HepG2 (cell line): ENCODE measurements around the gene SERPINB1. TPM values are rescaled to one million over a fixed set of nuclear protein-coding genes. Genes with fewer than 3 reads are reported as not detected.
A peak's percentile ranks its signal among the peaks of the same experiment; 100 is the strongest.

Source experiments
- ATAC-seq: fragments of 200-7000 bp; cut with Tn5 transposase; 3 replicates; pipeline ENCODE4 v1.9.1; 2020; ENCODE audit warnings: mild to moderate bottlenecking, moderate library complexity
- BruUV-seq: library from RNA; stranded (reverse); fragments of 400-500 nt; replicated peaks from 2 replicates; lab custom pipeline; 2021; lab: Mats Ljungman, UMichigan
- CTCF ChIA-PET: fragments of 300-600 bp; formaldehyde crosslinking; extraction: SDS; loops from one replicate; lab custom pipeline; 2021; ENCODE audit warnings: low total read pairs, inconsistent platforms, low intra/inter-chr PET ratio; lab: Yijun Ruan, JAX
- POLR2A ChIA-PET: fragments of 350-600 bp; sonication (Branson Sonifier 250); formaldehyde crosslinking; loops from one replicate; lab custom pipeline; 2020; ENCODE audit warnings: antibody characterized with exemption, inconsistent platforms; lab: Yijun Ruan, JAX
- DNase-seq: peaks from one replicate; pipeline ENCODE4 v3.0.0-alpha.2; 2015; ENCODE audit warnings: low spot score
- FAIRE-seq: peaks from 3 replicates; lab custom pipeline; 2011; peaks lifted over from hg19 to GRCh38; lab: Jason Lieb, UNC
- H2AFZ ChIP-seq: one replicate; pipeline ENCODE4 v1.6.1; 2011; ENCODE audit warnings: low read length, inconsistent platforms
- H3K27ac ChIP-seq: fragments of 300-600 bp; 3 replicates; pipeline ENCODE4 v1.8.0; 2011; ENCODE audit warnings: mixed run types, mild to moderate bottlenecking, mixed read lengths, low read length, inconsistent platforms; ENCODE audit not compliant: insufficient read depth; ENCODE audit errors: extremely low read length
- H3K27me3 ChIP-seq, 2 experiments: fragments of 200-600 bp in 1 of 2; 2 replicates in 1 of 2; 3 replicates in 1 of 2; pipeline versions ENCODE4 v1.6.0 to v1.8.0; 2011; ENCODE audit warnings: low read length in 2 of 2, mild to moderate bottlenecking in 2 of 2, moderate library complexity in 2 of 2, inconsistent platforms in 1 of 2; ENCODE audit not compliant: insufficient read depth in 2 of 2, control insufficient read depth in 1 of 2
- H3K36me3 ChIP-seq, 2 experiments: fragments of 200-600 bp in 1 of 2; replicated peaks in 1 of 2; 2 replicates in 1 of 2; 3 replicates in 1 of 2; pipeline versions ENCODE4 v1.5.1 to v1.8.0; 2011; ENCODE audit warnings: low read length in 2 of 2, inconsistent platforms in 1 of 2; ENCODE audit not compliant: insufficient read depth in 2 of 2, control insufficient read depth in 1 of 2
- H3K4me1 ChIP-seq: 2 replicates; pipeline ENCODE4 v1.5.1; 2012; ENCODE audit warnings: low read length, inconsistent platforms; ENCODE audit not compliant: insufficient read depth
- H3K4me2 ChIP-seq: 2 replicates; pipeline ENCODE4 v1.6.0; 2011; ENCODE audit warnings: low read depth, low read length, inconsistent platforms
- H3K4me3 ChIP-seq, 3 experiments: fragments of 200-600 bp in 1 of 3; sonication (generic), shearing (Covaris generic) in 1 of 3; replicated peaks in 1 of 3; 2 replicates each; pipeline ENCODE4 v1.5.1; 2011 to 2016; ENCODE audit warnings: low read length in 3 of 3, inconsistent platforms in 2 of 3, low read depth in 2 of 3, mild to moderate bottlenecking in 2 of 3, control low read depth in 1 of 3, mixed read lengths in 1 of 3; ENCODE audit not compliant: insufficient read depth in 1 of 3
- H3K79me2 ChIP-seq: one replicate; pipeline ENCODE4 v1.6.1; 2011; ENCODE audit warnings: low read length, inconsistent platforms; ENCODE audit not compliant: insufficient read depth
- H3K9ac ChIP-seq: 2 replicates; pipeline ENCODE4 v1.6.0; 2011; ENCODE audit warnings: mild to moderate bottlenecking, low read depth, low read length, inconsistent platforms; ENCODE audit not compliant: insufficient read depth
- H3K9me3 ChIP-seq: 2 replicates; pipeline ENCODE4 v1.5.1; 2012; ENCODE audit warnings: mild to moderate bottlenecking, low read length
- H4K20me1 ChIP-seq: 2 replicates; pipeline ENCODE4 v1.6.0; 2011; ENCODE audit warnings: inconsistent platforms, mild to moderate bottlenecking, low read length, moderate library complexity; ENCODE audit not compliant: insufficient read depth
- CEBPG ChIP-seq: IDR thresholded peaks from 2 replicates; pipeline ENCODE4 v1.6.1; 2016
- GFI1 ChIP-seq: sonication (generic); formaldehyde crosslinking; IDR thresholded peaks from 2 replicates; pipeline ENCODE4 v1.5.0; 2020; ENCODE audit warnings: missing genetic modification reagents, mild to moderate bottlenecking, borderline replicate concordance
- SALL1 ChIP-seq: sonication (generic); formaldehyde crosslinking; IDR thresholded peaks from 2 replicates; pipeline ENCODE4 v1.8.0; 2022; ENCODE audit warnings: mild to moderate bottlenecking, missing genetic modification reagents
- TOE1 ChIP-seq: sonication (generic); formaldehyde crosslinking; IDR thresholded peaks from 2 replicates; pipeline ENCODE4 v1.4.0; 2020; ENCODE audit warnings: mild to moderate bottlenecking, missing genetic modification reagents
- TSC22D2 ChIP-seq: sonication (generic); formaldehyde crosslinking; IDR thresholded peaks from 2 replicates; pipeline ENCODE4 v1.5.1; 2020; ENCODE audit warnings: missing genetic modification reagents, mild to moderate bottlenecking, borderline replicate concordance
- XRCC5 ChIP-seq: fragments of 200-400 bp; formaldehyde crosslinking; optimal IDR thresholded peaks from 2 replicates; pipeline ENCODE3; 2017; ENCODE audit warnings: mild to moderate bottlenecking, low read length
- ZNF468 ChIP-seq: sonication (generic); formaldehyde crosslinking; IDR thresholded peaks from 2 replicates; pipeline ENCODE4 v1.8.0; 2022; ENCODE audit warnings: mild to moderate bottlenecking, moderate library complexity, missing genetic modification reagents
- WGBS: methylation state at CpG from one replicate; pipeline ENCODE4 v1.1.6; 2017; ENCODE audit warnings: low lambda C conversion rate; 5-methylcytosine and 5-hydroxymethylcytosine counted together
- in situ Hi-C: cut with HindIII; loops from 2 replicates; pipeline ENCODE4 v1.10.0; 2017; ENCODE audit warnings: low pct_unique_long_range_greater_than_20kb; ENCODE audit not compliant: extremely low pct_ligation_motif_present
- intact Hi-C: fragments of 100-400 bp; cut with micrococcal nuclease; formaldehyde crosslinking; loops from one replicate; pipeline ENCODE4 v1.10.0; 2022; ENCODE audit not compliant: unreplicated experiment
- polyA plus RNA-seq, 8 experiments: library from polyadenylated mRNA; depleted of rRNA in 3 of 8; stranded (reverse) in 7 of 8; unstranded in 1 of 8; fragments of >200 nt; fragmentation: Illumina TruSeq in 4 of 8; extraction: Trizol in 4 of 8; gene quantifications; 2 replicates each; pipeline versions ENCODE4 v1.2.1 to v1.2.3, GENCODE V29; 2011 to 2016; ENCODE audit warnings: low read depth in 4 of 8, missing spikeins in 1 of 8, mixed read lengths in 1 of 8; ENCODE audit not compliant: insufficient read depth in 1 of 8
- total RNA-seq, 5 experiments: library from RNA; depleted of rRNA; stranded (reverse); fragments of >200 nt; fragmentation: Illumina TruSeq; extraction: Trizol; gene quantifications; 2 replicates each; pipeline ENCODE4 v1.2.3, GENCODE V29; 2016; ENCODE audit warnings: low read depth in 1 of 5
- TF ChIP-seq, protein P1 (sequence below): sonication (generic); formaldehyde crosslinking; IDR thresholded peaks from 2 replicates; pipeline ENCODE4 v1.5.1; 2020; ENCODE audit warnings: mild to moderate bottlenecking, missing genetic modification reagents, borderline replicate concordance
- TF ChIP-seq, protein P2 (sequence below): IDR thresholded peaks from 2 replicates; pipeline ENCODE4 v1.6.1; 2018; ENCODE audit warnings: missing genetic modification reagents, mild to moderate bottlenecking, missing compliant biosample characterization
- TF ChIP-seq, protein P3 (sequence below): IDR thresholded peaks from 2 replicates; pipeline ENCODE4 v1.6.1; 2012; ENCODE audit warnings: low read depth, low read length, improper control_type of control experiment
- TF ChIP-seq, protein P4 (sequence below): IDR thresholded peaks from 2 replicates; pipeline ENCODE4 v1.6.1; 2012; ENCODE audit warnings: inconsistent platforms
- TF ChIP-seq, protein P5 (sequence below): sonication (generic); formaldehyde crosslinking; IDR thresholded peaks from 2 replicates; pipeline ENCODE4 v1.4.0; 2020; ENCODE audit warnings: missing genetic modification reagents
- TF ChIP-seq, protein P6 (sequence below): sonication (generic); formaldehyde crosslinking; IDR thresholded peaks from 2 replicates; pipeline ENCODE4 v1.8.1; 2023; ENCODE audit warnings: mild to moderate bottlenecking, inconsistent platforms, moderate library complexity, missing genetic modification reagents, borderline replicate concordance
- TF ChIP-seq, protein P7 (sequence below): sonication (generic); formaldehyde crosslinking; IDR thresholded peaks from 2 replicates; pipeline ENCODE4 v1.4.0; 2020; ENCODE audit warnings: missing genetic modification reagents

SERPINB1 gene
- total and polyA plus RNA-seq, 2 of the 13 experiments (the other 11 are each of a cell fraction or from before 2014, with no cell fraction given), result 41.4 to 60.5 TPM

DNA sequence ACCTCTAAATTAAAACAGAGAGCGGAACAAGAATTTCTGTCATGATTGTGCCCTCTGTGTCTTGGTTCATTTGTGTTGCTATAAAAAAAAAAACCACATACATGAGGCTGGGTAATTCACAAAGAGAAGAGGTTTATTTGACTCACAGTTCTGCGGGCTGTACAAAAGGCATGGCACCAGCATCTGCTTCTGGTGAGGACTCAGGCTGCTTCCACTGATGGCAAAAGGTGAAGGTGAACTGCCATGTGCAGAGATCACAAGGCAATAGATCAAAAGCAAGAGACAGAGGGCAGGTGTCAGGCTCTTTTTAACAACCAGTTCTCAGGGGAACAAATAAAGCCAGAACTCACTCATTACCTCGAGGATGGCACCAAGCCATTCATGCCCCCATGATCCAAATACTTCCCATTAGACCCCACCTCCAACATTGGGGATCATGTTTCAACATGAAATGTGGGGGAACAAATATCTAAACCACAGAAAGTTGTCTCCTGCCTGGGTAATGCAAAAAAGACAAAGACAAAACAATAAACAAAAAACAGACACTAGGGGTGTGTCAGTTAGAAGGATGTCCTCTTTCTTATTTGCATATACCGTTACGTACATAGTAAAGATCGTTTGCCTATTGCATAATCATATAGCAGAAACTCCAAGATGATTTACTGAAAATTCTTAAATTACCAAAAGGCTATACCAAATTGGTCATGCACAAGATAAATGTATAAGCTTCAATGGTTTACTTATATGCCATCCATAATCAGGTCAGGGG, 44.5 kb upstream of the SERPINB1 start:
- peak; percentile 44; the same call in 1 of the 3 replicates for ATAC-seq
- no peaks in the 10 kb centered on the region for H3K79me2 ChIP-seq
- in situ Hi-C loops, result no loop called here
- H4K20me1 ChIP-seq, result no peaks in the 10 kb centered on the region
- peaks cover 8% of the 10 kb centered on the region for H3K4me1 ChIP-seq
- ChIA-PET POLR2A (no interaction called here), CTCF (no interaction called here)
- H3K27ac ChIP-seq, result no peak overlapping the region
- WGBS, result 40% methylated on average over 6 of the region's 6 CpGs
- H3K4me3 ChIP-seq, result no peak overlapping the region
- no peak for FAIRE-seq
- no peak for DNase-seq
- no peaks in the 10 kb centered on the region for H3K27me3 ChIP-seq
- H2AFZ ChIP-seq, result no peak overlapping the region
- no peak overlapping the region for H3K9ac ChIP-seq
- no peak overlapping the region for H3K4me2 ChIP-seq
- intact Hi-C loops, result no loop called here
- no TSS peak for BruUV-seq
- H3K36me3 ChIP-seq, result peaks cover 4 to 15% of the 10 kb centered on the region in 2 experiments; a peak in 4 of 5 replicates
- no peaks in the 10 kb centered on the region for H3K9me3 ChIP-seq
- TF ChIP-seq CEBPG, result peak; percentile 38; the same call in 1 of the 2 replicates
- TF ChIP-seq SALL1 (CRISPR knock-in tag), result no peak
- TF ChIP-seq, protein P1, sequence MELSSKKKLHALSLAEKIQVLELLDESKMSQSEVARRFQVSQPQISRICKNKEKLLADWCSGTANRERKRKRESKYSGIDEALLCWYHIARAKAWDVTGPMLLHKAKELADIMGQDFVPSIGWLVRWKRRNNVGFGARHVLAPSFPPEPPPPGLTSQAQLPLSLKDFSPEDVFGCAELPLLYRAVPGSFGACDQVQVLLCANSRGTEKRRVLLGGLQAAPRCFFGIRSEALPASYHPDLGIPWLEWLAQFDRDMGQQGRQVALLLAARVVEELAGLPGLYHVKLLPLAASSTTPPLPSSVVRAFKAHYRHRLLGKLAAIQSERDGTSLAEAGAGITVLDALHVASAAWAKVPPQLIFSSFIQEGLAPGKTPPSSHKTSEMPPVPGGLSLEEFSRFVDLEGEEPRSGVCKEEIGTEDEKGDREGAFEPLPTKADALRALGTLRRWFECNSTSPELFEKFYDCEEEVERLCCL (CRISPR knock-in tag), result no peak
- TF ChIP-seq ZNF468 (CRISPR knock-in tag), result no peak
- TF ChIP-seq, protein P2, sequence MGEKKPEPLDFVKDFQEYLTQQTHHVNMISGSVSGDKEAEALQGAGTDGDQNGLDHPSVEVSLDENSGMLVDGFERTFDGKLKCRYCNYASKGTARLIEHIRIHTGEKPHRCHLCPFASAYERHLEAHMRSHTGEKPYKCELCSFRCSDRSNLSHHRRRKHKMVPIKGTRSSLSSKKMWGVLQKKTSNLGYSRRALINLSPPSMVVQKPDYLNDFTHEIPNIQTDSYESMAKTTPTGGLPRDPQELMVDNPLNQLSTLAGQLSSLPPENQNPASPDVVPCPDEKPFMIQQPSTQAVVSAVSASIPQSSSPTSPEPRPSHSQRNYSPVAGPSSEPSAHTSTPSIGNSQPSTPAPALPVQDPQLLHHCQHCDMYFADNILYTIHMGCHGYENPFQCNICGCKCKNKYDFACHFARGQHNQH (CRISPR knock-in tag), result no peak
- TF ChIP-seq TSC22D2 (CRISPR knock-in tag), result no peak
- no peak for TF ChIP-seq XRCC5
- no peak for TF ChIP-seq GFI1 (CRISPR knock-in tag)
- no peak for TF ChIP-seq TOE1 (CRISPR knock-in tag)
- TF ChIP-seq, protein P3, sequence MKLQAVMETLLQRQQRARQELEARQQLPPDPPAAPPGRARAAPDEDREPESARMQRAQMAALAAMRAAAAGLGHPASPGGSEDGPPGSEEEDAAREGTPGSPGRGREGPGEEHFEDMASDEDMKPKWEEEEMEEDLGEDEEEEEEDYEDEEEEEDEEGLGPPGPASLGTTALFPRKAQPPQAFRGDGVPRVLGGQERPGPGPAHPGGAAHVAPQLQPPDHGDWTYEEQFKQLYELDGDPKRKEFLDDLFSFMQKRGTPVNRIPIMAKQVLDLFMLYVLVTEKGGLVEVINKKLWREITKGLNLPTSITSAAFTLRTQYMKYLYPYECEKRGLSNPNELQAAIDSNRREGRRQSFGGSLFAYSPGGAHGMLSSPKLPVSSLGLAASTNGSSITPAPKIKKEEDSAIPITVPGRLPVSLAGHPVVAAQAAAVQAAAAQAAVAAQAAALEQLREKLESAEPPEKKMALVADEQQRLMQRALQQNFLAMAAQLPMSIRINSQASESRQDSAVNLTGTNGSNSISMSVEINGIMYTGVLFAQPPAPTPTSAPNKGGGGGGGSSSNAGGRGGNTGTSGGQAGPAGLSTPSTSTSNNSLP, result no peak
- TF ChIP-seq, protein P4, sequence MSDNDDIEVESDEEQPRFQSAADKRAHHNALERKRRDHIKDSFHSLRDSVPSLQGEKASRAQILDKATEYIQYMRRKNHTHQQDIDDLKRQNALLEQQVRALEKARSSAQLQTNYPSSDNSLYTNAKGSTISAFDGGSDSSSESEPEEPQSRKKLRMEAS, result no peak
- TF ChIP-seq, protein P5, sequence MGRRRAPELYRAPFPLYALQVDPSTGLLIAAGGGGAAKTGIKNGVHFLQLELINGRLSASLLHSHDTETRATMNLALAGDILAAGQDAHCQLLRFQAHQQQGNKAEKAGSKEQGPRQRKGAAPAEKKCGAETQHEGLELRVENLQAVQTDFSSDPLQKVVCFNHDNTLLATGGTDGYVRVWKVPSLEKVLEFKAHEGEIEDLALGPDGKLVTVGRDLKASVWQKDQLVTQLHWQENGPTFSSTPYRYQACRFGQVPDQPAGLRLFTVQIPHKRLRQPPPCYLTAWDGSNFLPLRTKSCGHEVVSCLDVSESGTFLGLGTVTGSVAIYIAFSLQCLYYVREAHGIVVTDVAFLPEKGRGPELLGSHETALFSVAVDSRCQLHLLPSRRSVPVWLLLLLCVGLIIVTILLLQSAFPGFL (CRISPR knock-in tag), result no peak
- TF ChIP-seq, protein P6, sequence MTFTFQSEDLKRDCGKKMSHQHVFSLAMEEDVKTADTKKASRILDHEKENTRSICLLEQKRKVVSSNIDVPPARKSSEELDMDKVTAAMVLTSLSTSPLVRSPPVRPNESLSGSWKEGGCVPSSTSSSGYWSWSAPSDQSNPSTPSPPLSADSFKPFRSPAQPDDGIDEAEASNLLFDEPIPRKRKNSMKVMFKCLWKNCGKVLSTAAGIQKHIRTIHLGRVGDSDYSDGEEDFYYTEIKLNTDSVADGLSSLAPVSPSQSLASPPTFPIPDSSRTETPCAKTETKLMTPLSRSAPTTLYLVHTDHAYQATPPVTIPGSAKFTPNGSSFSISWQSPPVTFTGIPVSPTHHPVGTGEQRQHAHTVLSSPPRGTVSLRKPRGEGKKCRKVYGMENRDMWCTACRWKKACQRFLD (CRISPR knock-in tag), result no peak
- TF ChIP-seq, protein P7, sequence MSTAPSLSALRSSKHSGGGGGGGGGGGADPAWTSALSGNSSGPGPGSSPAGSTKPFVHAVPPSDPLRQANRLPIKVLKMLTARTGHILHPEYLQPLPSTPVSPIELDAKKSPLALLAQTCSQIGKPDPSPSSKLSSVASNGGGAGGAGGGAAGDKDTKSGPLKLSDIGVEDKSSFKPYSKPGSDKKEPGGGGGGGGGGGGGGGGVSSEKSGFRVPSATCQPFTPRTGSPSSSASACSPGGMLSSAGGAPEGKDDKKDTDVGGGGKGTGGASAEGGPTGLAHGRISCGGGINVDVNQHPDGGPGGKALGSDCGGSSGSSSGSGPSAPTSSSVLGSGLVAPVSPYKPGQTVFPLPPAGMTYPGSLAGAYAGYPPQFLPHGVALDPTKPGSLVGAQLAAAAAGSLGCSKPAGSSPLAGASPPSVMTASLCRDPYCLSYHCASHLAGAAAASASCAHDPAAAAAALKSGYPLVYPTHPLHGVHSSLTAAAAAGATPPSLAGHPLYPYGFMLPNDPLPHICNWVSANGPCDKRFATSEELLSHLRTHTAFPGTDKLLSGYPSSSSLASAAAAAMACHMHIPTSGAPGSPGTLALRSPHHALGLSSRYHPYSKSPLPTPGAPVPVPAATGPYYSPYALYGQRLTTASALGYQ (CRISPR knock-in tag), result no peak
